GM15510 (cell line): ENCODE measurements around the gene CRY2.

Source experiments
- POLR2A ChIP-seq: IDR thresholded peaks from 3 replicates; pipeline ENCODE4 v1.6.1; 2011; ENCODE audit warnings: borderline replicate concordance; ENCODE audit not compliant: insufficient read length; ENCODE audit errors: extremely low read depth

Gene CRY2

DNA sequence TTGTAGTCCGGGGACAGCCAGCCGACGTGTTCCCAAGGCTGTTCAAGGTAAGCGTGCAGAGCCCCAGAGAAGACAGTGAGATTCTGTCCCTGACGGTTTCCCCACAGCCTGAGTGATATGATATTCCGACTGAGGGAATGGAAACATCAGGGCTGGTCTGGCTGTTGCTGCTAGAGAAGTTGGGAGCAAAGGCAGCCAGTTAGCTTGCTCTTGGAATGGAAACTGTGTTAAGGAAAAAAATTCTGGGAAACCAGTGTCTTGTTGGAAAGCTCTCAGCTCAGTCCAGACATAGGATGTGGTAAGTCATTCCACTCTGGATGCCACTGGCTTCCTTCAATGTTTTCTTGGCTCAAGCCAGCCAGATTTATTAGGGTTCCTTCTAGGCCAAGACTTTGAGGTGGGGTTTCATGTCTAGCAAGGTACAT, 8.8 kb downstream of the CRY2 start:
- no peak for TF ChIP-seq POLR2A

DNA sequence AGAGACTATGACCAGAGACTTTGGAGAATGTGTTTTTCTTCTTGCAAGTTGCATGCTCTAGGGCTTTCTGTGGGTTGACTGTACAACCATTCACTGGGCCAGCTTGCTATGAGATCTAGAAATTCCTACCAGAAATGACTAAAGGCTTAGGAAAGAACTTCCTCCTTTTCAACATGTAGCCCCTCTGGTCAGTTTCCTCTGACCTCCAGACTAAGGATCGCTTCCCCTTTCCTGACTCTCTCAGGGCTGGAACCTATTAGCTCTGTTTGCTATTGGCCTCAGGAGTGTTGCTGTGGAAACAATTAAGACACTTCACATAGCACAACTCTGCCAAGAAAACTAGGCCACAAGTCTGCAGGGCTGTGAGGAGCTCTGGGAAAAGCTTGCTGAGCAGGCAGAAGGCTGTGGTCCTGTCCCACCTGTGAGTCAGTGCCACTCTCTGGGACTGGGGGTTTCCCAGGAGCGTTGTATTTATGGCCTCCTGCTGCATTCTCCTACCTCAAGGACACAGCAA, 10.7 kb downstream of the CRY2 start:
- TF ChIP-seq POLR2A = no peak

DNA sequence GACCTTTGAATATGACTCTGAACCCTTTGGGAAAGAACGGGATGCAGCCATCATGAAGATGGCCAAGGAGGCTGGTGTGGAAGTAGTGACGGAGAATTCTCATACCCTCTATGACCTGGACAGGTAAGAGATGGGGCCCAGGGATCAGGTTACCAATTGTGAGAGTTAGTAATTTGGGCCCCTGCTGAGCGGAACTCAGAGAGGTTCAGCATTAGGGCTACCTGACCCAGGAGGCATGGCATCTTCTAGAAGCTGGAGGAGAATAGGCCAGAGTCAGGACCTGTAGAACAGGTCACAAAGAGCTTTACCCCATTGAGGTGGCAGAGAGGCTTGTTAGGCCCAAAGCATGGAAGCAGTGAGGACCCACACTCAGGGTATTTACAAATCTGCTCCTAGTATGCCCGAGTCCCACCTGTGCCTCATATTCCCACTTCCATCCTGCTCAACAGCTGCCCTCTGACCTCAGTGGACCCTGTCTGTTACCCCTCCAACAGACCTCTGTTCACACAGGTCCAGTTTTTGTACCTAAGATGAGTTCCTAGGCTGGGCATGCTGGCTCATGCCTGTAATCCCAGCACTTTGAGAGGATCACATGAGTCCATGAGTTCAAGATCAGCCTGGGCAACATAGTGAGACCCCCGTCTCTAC, 11.6 kb downstream of the CRY2 start:
- TF ChIP-seq POLR2A = no peak

DNA sequence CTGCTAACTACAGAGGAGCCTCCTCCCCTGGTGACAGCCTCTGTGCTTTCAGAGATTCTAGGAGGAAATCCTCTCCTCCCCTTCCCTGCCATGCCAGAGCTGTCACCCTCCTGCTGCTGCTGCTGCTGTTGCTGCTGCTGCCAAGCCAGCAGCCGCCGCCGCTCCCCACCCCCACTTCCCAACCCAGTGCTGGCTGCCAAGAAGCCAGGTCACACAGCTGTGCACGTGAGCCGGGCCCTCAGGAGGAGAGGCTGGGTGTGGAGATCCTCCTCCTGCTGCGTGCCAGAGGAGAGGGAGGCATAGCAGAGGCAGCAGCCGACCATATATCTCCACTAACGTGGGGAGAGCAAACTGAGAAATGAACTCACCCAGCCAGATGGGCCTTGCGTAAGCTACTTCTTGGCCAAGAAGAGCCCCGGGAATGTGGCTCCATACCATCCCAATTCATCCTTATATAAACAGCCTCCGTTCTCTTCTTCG, 12.4 kb downstream of the CRY2 start:
- no peak for TF ChIP-seq POLR2A

DNA sequence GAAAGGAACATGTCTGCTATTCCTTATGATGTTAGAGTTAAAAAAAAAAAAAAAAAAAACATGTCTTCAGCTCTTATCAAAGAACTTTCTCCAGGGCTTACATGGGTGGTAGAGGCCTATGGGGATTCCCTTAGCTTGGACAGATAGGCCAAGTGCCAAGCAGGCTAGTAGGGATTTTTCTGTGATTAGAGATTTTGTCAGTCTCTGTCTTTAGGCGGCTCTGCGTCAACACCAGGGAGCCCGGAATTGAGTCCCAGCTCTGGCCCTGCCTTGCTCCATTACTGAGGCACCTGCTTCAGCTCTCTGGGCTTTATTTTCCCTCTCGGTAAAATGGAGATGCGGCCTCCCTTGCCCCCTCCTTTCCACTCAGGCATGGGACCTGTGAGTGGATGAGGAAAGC, 13.1 kb downstream of the CRY2 start:
- TF ChIP-seq POLR2A = no peak

DNA sequence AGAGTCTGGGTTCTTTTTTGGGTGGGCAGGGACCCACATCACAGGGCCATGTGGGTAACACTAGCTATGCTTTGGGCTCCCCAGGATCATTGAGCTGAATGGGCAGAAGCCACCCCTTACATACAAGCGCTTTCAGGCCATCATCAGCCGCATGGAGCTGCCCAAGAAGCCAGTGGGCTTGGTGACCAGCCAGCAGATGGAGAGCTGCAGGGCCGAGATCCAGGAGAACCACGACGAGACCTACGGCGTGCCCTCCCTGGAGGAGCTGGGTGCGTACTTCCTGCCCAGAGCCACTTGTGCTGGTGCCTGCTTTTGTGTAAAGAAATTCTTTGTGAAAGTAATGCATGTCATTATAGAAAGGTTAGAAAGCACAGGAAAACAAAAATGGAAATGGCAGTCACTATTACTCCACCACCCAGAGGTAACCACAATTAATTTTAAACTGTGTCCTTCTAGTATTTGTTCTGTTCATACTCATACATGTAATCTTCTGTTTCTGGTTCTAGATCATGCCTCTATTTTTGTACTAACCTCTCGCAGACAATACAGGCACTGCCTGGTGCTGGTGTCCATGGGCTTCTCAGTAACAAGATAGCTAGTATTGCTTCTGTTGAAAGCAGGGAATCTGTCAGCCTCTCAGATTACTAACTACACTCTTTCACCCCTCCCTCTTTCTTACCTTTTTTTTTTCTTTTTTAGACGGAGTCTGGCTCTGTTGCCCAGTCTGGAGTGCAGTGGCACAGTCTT, 13.7 kb downstream of the CRY2 start:
- TF ChIP-seq POLR2A = no peak

DNA sequence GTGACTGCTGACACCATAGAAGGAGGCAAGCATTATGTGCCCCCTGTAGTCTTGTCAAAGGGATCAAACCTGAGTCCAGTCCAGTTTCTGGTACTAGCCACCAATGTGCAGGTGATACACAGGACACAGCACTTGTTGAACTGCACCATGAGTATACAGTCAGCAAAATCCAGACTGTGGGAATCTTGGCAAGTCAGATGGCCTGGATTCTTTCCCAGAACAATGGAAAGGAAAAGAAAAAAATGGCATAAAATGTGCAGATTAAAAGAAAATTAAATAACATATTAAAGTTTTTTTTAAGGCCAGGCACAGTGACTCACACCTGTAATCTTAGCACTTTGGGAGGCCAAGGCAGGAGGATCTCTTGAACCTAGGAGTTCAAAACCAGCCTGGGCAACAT, 16.8 kb downstream of the CRY2 start:
- no peak for TF ChIP-seq POLR2A

DNA sequence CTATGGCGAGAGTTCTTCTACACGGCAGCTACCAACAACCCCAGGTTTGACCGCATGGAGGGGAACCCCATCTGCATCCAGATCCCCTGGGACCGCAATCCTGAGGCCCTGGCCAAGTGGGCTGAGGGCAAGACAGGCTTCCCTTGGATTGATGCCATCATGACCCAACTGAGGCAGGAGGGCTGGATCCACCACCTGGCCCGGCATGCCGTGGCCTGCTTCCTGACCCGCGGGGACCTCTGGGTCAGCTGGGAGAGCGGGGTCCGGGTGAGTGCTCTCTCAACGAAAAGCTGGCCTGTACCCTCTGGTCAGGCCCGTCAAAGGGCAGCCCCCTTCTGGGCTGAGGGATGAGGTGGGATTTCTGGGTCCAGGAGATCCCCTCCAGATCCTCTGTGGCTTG, 22.3 kb downstream of the CRY2 start:
- no peak for TF ChIP-seq POLR2A

DNA sequence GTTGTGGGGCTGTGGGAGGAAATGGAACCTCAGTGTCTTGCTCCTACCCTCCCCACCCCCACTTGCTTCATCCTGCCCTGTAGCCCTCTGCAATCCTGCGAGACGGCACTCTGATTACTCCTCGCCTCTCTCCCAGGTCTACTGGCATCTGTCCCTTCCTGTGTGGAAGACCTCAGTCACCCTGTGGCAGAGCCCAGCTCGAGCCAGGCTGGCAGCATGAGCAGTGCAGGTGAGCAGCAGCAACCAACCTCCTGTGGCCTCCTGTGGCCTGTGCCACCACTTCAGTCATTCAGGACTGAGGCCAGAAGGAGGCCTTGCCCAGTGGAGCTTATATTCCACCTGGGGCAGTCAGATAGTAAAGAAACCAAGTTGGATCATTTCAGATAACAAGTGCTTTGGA, 23.4 kb downstream of the CRY2 start:
- no peak for TF ChIP-seq POLR2A

DNA sequence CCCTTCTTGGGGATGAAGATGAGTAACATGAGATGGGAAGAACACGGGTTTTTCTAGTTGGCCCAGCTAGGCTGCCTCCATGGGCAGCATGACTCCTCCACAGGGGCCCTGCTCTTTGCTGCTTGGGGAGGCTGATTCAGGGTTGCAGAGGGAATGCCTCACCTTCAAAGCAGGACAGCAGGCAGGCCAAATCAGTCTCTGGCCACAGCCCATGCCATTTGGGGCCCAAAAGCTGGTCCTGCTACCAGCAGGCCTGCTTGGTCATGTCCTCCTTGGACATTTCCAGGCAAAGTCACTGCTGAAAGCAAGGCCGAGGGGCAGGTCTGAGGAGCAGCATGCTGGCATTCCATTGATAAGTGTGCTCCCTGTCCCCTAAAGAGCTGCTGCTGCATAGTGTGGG, 24.4 kb downstream of the CRY2 start:
- no peak for TF ChIP-seq POLR2A

DNA sequence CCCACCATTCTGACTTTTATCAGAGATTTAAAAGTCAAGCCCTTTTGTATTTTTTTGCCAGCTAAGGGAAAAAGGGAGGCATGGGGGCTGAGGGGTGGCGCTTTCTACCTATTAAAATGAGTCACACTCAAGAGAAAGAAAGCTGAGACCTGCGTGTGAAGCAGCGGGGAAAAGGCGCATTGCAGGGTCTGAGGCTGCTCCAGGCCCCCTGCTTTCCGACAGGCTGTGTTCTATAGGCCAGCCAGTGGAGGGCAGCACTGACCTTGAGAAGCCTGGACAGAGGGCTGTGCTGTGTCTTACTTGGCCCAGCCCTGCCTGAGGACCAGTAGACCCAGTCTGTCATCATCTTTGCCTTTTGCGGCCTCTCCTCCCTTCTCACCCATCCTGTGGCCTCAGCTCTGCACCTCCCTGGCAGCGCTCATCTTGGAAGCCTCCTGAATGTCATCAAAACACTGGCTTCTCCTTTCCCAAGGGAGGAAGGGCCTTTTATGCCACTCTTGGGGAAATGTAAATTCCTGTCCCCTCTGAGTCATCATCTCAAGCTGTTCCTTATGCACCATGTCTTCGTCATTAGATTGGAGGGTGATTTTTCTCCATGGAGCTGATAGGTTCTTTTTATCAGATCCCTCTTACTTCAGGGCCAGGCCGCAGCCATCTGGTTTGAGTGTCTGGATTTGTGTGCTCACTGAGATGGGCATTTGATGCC, 25.5 kb downstream of the CRY2 start:
- TF ChIP-seq POLR2A = no peak

DNA sequence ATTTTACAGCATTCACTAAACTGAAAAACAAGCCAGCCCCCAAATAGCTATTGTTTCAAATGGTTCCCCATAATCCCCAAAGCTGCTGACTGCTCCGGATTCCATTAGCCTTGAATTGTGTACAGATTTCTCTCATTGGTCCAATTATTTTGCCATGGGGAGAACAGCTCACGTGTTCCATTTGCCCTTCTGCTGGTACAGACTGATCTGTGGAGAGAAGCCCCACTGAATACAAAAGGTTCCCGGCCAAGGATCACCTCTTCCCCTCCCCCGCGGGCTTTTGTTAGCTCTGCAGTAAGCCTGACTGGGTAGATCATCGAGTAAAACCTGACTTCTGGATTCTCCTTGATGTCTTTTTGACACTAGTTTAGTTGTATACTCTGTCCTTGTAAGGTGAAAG, 29.1 kb downstream of the CRY2 start:
- TF ChIP-seq POLR2A = no peak

DNA sequence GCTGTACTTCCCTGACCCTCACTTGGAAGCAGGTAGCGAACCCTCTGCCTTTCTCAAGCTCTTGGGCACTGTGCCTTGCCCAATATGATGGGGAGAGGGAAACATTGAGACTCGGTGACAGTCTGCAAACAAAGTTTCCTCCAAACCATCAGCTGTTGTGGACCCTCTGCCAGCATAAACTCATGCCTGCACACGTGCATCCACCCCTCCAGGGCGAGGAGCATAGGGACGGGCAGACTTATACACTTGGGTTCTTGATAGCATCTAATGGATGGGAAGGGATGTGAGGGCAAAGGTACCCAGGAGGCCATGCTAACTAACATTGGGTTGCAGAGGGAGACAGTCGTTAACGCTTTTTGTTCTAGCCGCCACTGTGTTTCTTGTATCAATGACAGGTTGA, 29.9 kb downstream of the CRY2 start:
- no peak for TF ChIP-seq POLR2A

DNA sequence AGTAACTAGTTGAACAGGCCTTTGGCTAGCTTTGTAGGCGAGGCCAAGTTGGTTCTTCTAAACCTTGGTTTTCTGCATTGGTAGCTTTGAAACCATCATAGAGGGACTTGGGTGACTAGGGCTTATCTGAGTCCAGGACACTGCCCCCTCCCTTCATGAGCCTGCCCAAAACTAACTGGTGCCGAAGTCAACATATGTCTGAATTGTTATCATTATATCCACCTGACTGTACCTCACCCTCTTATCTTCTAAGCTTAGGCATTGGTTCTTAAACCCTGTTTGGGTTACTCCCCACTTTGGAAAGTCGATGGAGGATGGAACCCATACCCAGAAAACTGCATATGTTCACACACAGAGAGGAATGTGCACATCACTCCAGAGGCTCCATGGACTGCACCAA, 30.6 kb downstream of the CRY2 start:
- no peak for TF ChIP-seq POLR2A
